Calu3 (cell line): ENCODE data around the gene ELAC2. TPM values are rescaled to one million over a fixed set of nuclear protein-coding genes. Genes with fewer than 3 reads are reported as not detected.

Experiments
- BruUV-seq: library from RNA; stranded (reverse); fragments of 400-500 nt; replicated peaks from 2 replicates; lab custom pipeline; 2021; lab: Mats Ljungman, UMichigan
- CTCF ChIA-PET: fragments of 300-600 bp; sonication (Branson Sonifier 250); formaldehyde crosslinking; loops from one replicate; lab custom pipeline; 2022; ENCODE audit warnings: antibody characterized with exemption; lab: Charles Lee
- DNase-seq: peaks from one replicate; pipeline ENCODE4 v3.0.0; 2022
- H3K27ac Mint-ChIP-seq: one replicate; pipeline ENCODE4 v1.8.0; 2022; ENCODE audit warnings: mixed read lengths; ENCODE audit not compliant: unreplicated experiment
- H3K27me3 Mint-ChIP-seq: one replicate; pipeline ENCODE4 v1.8.0; 2022; ENCODE audit warnings: mixed read lengths; ENCODE audit not compliant: unreplicated experiment
- H3K36me3 Mint-ChIP-seq: one replicate; pipeline ENCODE4 v1.8.0; 2022; ENCODE audit warnings: mild to moderate bottlenecking, moderate library complexity, mixed read lengths; ENCODE audit not compliant: insufficient read depth, unreplicated experiment
- H3K4me1 Mint-ChIP-seq: one replicate; pipeline ENCODE4 v1.8.0; 2022; ENCODE audit warnings: mild to moderate bottlenecking, low read depth, mixed read lengths; ENCODE audit not compliant: unreplicated experiment
- H3K4me3 Mint-ChIP-seq: one replicate; pipeline ENCODE4 v1.8.0; 2022; ENCODE audit warnings: mild to moderate bottlenecking, low read depth, moderate library complexity, mixed read lengths; ENCODE audit not compliant: unreplicated experiment
- H3K9me3 Mint-ChIP-seq: one replicate; pipeline ENCODE4 v1.8.0; 2022; ENCODE audit warnings: low read depth, mixed read lengths; ENCODE audit not compliant: unreplicated experiment
- intact Hi-C: fragments of 100-400 bp; cut with micrococcal nuclease; formaldehyde crosslinking; loops from one replicate; pipeline ENCODE4 v1.10.0; 2022; ENCODE audit not compliant: unreplicated experiment
- total RNA-seq: library from RNA; stranded (reverse); gene quantifications from 2 replicates; pipeline ENCODE4 v1.2.3, GENCODE V29; 2022
- TF ChIP-seq, protein P1 (sequence below): fragments of 200-600 bp; IDR thresholded peaks from one replicate; pipeline ENCODE4 v1.8.0; 2022; ENCODE audit warnings: antibody characterized with exemption; ENCODE audit not compliant: unreplicated experiment

The ELAC2 gene
- total RNA-seq, 1 experiment from 2014 or later, result 39.8 TPM

DNA sequence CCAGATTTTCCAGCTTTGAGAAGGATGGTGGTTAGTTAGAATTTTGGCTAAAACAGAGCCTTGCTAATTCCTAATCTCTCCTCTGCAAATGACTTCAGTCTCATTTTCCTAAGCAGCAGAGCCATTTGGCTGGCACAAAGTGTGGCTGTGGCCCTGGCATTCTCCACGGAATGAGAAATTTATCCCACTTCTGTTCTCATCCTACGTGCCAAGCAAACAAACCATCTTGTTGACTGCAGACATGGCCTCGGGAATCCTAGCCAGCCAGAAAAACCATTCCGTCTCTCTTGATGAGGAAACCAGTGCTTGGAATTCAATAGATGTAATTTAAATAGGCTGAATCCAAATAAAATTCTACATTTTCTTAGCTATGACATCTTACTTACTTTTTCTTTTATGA lies 34.1 kb upstream of the ELAC2 start:
- H3K27ac Mint-ChIP-seq, result no peak overlapping the region
- no peaks in the 10 kb centered on the region for H3K27me3 Mint-ChIP-seq
- no peak overlapping the region for H3K4me3 Mint-ChIP-seq
- no peaks in the 10 kb centered on the region for H3K4me1 Mint-ChIP-seq
- TF ChIP-seq, protein P1, sequence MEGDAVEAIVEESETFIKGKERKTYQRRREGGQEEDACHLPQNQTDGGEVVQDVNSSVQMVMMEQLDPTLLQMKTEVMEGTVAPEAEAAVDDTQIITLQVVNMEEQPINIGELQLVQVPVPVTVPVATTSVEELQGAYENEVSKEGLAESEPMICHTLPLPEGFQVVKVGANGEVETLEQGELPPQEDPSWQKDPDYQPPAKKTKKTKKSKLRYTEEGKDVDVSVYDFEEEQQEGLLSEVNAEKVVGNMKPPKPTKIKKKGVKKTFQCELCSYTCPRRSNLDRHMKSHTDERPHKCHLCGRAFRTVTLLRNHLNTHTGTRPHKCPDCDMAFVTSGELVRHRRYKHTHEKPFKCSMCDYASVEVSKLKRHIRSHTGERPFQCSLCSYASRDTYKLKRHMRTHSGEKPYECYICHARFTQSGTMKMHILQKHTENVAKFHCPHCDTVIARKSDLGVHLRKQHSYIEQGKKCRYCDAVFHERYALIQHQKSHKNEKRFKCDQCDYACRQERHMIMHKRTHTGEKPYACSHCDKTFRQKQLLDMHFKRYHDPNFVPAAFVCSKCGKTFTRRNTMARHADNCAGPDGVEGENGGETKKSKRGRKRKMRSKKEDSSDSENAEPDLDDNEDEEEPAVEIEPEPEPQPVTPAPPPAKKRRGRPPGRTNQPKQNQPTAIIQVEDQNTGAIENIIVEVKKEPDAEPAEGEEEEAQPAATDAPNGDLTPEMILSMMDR, result no peak
- H3K9me3 Mint-ChIP-seq, result peaks cover 3% of the 10 kb centered on the region
- no TSS peak for BruUV-seq
- intact Hi-C loops, result no loop called here
- no peaks in the 10 kb centered on the region for H3K36me3 Mint-ChIP-seq
- CTCF ChIA-PET, result no interaction called here
- DNase-seq, result no peak

DNA sequence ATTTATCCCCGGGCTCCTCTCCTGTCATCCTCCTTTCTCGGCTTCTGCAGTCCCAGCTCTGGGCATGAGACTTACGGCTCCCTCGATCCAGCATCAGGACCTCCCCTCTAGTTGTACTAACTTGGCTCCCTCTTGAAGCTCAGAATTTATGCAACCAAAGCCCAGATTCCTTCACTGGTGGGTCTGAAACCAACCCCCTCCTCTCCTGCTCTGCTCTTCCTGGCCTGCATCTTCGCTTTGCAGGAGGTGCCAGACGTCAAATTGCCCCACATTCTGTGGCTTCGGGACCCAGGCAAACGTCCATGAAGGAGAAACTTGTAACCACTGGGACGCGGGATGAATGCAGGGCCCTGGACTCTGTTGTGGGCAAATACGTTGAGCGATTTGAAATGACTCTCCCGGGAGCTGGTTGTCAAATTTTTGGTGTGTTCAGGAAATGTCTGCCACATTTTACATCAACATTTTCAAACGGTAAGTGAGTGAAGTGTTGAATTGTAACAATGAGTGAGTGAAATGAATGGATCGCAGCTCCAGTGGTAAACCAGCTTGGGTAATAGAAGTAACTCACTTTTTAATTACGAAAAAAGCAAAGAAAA lies 29.3 kb upstream of the ELAC2 start:
- no peaks in the 10 kb centered on the region for H3K36me3 Mint-ChIP-seq
- BruUV-seq, result no TSS peak
- H3K4me3 Mint-ChIP-seq, result no peak overlapping the region
- TF ChIP-seq, protein P1, result no peak
- H3K27ac Mint-ChIP-seq, result no peak overlapping the region
- CTCF ChIA-PET, result no interaction called here
- peaks cover 3% of the 10 kb centered on the region for H3K27me3 Mint-ChIP-seq
- intact Hi-C loops, result no loop called here
- no peak for DNase-seq
- H3K9me3 Mint-ChIP-seq, result no peaks in the 10 kb centered on the region
- no peaks in the 10 kb centered on the region for H3K4me1 Mint-ChIP-seq

DNA sequence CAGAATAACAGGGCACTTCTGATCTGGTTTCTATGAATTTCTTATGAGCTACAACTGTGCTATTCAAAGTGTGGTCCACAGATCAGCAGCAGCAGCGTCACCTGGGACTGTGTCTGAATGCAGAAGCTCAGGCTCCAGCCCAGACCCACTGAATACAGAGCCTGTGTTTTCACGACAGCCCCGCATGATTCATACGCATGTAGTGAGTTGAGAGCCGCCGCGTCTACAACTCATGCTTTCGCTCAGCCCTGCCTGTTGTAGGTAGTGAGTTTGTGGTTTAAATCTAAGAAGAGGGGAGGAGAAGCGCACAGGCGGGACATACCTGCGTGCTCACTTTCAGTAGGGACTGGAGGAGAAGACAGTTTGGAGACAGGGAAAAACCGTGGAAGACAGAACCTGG lies 28.5 kb upstream of the ELAC2 start:
- TF ChIP-seq, protein P1, result no peak
- no peak for DNase-seq
- Mint-ChIP-seq H3K27me3 (peaks cover 10% of the 10 kb centered on the region), H3K9me3 (peaks cover 2% of the 10 kb centered on the region), H3K4me1 (no peaks in the 10 kb centered on the region), H3K4me3 (no peak overlapping the region), H3K36me3 (no peaks in the 10 kb centered on the region), H3K27ac (no peak overlapping the region)
- CTCF ChIA-PET, result no interaction called here
- BruUV-seq, result no TSS peak
- intact Hi-C loops, result no loop called here

DNA sequence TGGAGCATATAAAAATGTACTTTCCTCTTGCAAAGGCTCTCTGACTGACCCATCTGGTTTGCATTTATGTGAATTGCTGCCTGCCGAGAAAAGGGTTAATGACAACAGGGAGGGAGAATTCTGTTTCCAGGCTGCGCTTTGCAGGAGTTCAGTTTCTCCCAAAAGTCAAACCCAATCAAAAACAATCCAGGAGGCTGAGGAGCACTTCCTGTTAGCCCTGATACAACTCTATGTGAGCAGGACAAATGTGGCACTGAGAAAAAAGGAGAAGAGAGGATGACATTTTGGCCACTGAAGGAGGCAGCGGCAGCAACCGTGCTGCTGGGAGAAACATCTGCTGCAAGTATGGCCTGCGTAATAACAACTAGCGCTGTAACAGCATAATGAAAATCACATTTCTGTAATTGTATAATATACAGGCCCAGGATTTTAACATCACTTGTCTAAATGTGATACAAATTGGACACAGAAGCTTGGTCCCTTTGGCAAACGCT lies 26.8 kb upstream of the ELAC2 start:
- DNase-seq, result no peak
- TF ChIP-seq, protein P1, result no peak
- no peak overlapping the region for H3K4me3 Mint-ChIP-seq
- H3K9me3 Mint-ChIP-seq, result peaks cover 2% of the 10 kb centered on the region
- no peak overlapping the region for H3K27ac Mint-ChIP-seq
- H3K4me1 Mint-ChIP-seq, result no peaks in the 10 kb centered on the region
- CTCF ChIA-PET, result interaction anchor here (0.6 kb wide), 1 partner anchor 15 kb away, joined by 3 read pairs; no protein-coding TSS in a partner anchor
- BruUV-seq, result no TSS peak
- peaks cover 26% of the 10 kb centered on the region for H3K27me3 Mint-ChIP-seq
- intact Hi-C loops, result no loop called here
- H3K36me3 Mint-ChIP-seq, result no peaks in the 10 kb centered on the region
